Esophagus muscularis mucosa (tissue), 4 donors: ENCODE measurements around the gene IL12RB1. TPM values are rescaled to one million over a fixed set of nuclear protein-coding genes. Genes with fewer than 3 reads are reported as not detected.
"Not testable (repeated sequence)": the region's sequence is repeated elsewhere in the genome, so short reads cannot be mapped to it uniquely, and the experiment has no call there.

Experiments used
- DNase-seq: peaks from one replicate; pipeline ENCODE4 v3.0.0-alpha.2; 2017; ENCODE audit errors: extremely low spot score
- H3K27ac ChIP-seq, 4 donors: fragments of 200-600 bp; sonication (generic); replicated peaks in 1 of 4; 1 replicate in 3 of 4; 2 replicates in 1 of 4; pipeline ENCODE4 v1.5.1; 2016 to 2019; ENCODE audit warnings: mild to moderate bottlenecking in 1 of 4
- H3K27me3 ChIP-seq, 4 donors: fragments of 200-600 bp; sonication (generic); one replicate each; pipeline versions ENCODE4 v1.5.1 to v1.6.0; 2016 to 2019
- H3K36me3 ChIP-seq, 4 donors: fragments of 200-600 bp; sonication (generic); one replicate each; pipeline ENCODE4 v1.5.1; 2016 to 2019
- H3K4me1 ChIP-seq, 4 donors: fragments of 200-600 bp; sonication (generic); one replicate each; pipeline ENCODE4 v1.5.1; 2016 to 2019
- H3K4me3 ChIP-seq, 4 donors: fragments of 200-600 bp; sonication (generic); 1 replicate in 2 of 4; 2 replicates in 2 of 4; pipeline ENCODE4 v1.5.1; 2016 to 2019; ENCODE audit warnings: mild to moderate bottlenecking in 4 of 4, moderate library complexity in 1 of 4
- H3K9me3 ChIP-seq, 4 donors: fragments of 200-600 bp; sonication (generic); 1 replicate in 3 of 4; 2 replicates in 1 of 4; pipeline ENCODE4 v1.5.1; 2016 to 2019
- EP300 ChIP-seq: sonication (generic); formaldehyde crosslinking; IDR thresholded peaks from one replicate; pipeline ENCODE4 v1.6.1; 2017; ENCODE audit warnings: antibody characterized with exemption
- POLR2A ChIP-seq: fragments of 450-650 bp; IDR thresholded peaks from one replicate; pipeline ENCODE4 v1.6.1; 2017; ENCODE audit warnings: antibody characterized with exemption, moderate library complexity, mild to moderate bottlenecking, low read depth
- POLR2AphosphoS5 ChIP-seq, 2 donors: sonication (generic); formaldehyde crosslinking; IDR thresholded peaks; one replicate each; pipeline ENCODE4 v1.6.1; 2017; ENCODE audit warnings: antibody characterized with exemption in 2 of 2
- WGBS: methylation state at CpG from one replicate; pipeline ENCODE4 v1.1.5; 2018; 5-methylcytosine and 5-hydroxymethylcytosine counted together
- intact Hi-C: fragments of 100-400 bp; cut with DNase I; formaldehyde crosslinking; loops from one replicate; pipeline ENCODE4 v1.15.1; 2023
- total RNA-seq, 4 donors: library from RNA; depleted of rRNA; stranded (reverse); fragments of >200 nt; gene quantifications; one replicate each; pipeline versions ENCODE4 v1.1.0 to v1.2.1, GENCODE V29; 2016
- TF ChIP-seq, protein P1 (sequence below), 3 experiments: fragments of 200-600 bp in 2 of 3; fragments of 450-650 bp in 1 of 3; sonication (generic) in 2 of 3; IDR thresholded peaks; one replicate each; pipeline ENCODE4 v1.5.1; 2017 to 2019; ENCODE audit warnings: antibody characterized with exemption in 3 of 3, mild to moderate bottlenecking in 2 of 3, moderate library complexity in 1 of 3

Gene IL12RB1
- total RNA-seq, 4 donors from 2014 or later, result 0.42 to 2.0 (median 0.83) TPM

DNA sequence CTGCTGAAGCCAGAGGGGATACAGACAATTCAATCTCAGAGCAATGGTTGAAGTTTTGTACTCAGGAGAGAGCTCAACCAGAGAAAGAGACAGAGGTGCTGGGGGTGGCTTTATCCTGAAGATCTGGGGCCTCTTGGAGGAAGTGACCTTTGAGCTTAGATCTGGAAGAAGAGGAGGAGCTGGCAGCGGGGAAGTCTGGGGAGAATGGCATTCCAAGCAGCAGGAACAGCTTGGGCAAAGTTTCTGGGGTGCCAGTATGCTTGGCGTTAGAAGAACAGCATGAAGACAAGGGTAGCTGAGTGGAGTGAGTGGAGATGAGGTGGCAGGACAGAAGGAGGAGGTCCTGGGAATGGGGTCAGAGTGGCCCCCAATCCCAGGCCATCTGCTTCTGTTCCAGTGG, 22.2 kb upstream of the IL12RB1 start:
- DNase-seq, result no peak
- intact Hi-C loops, result no loop called here
- H3K9me3 ChIP-seq, result no peaks in the 10 kb centered on the region
- TF ChIP-seq POLR2A, result no peak
- no peak for TF ChIP-seq EP300
- TF ChIP-seq POLR2AphosphoS5 (IDR thresholded peaks at IDR 0.05), result no peak
- TF ChIP-seq, protein P1, sequence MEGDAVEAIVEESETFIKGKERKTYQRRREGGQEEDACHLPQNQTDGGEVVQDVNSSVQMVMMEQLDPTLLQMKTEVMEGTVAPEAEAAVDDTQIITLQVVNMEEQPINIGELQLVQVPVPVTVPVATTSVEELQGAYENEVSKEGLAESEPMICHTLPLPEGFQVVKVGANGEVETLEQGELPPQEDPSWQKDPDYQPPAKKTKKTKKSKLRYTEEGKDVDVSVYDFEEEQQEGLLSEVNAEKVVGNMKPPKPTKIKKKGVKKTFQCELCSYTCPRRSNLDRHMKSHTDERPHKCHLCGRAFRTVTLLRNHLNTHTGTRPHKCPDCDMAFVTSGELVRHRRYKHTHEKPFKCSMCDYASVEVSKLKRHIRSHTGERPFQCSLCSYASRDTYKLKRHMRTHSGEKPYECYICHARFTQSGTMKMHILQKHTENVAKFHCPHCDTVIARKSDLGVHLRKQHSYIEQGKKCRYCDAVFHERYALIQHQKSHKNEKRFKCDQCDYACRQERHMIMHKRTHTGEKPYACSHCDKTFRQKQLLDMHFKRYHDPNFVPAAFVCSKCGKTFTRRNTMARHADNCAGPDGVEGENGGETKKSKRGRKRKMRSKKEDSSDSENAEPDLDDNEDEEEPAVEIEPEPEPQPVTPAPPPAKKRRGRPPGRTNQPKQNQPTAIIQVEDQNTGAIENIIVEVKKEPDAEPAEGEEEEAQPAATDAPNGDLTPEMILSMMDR (IDR thresholded peaks at IDR 0.05), result no peak
- H3K4me1 ChIP-seq, result peaks cover 21 to 36% (median 33%) of the 10 kb centered on the region in 4 donors
- H3K36me3 ChIP-seq, result no peaks in the 10 kb centered on the region
- no peak overlapping the region for H3K4me3 ChIP-seq
- no peak overlapping the region for H3K27ac ChIP-seq
- 73% methylated on average over 2 of the region's 2 CpGs for WGBS
- peaks cover 0 to 31% (median 2%) of the 10 kb centered on the region in 4 donors for H3K27me3 ChIP-seq

DNA sequence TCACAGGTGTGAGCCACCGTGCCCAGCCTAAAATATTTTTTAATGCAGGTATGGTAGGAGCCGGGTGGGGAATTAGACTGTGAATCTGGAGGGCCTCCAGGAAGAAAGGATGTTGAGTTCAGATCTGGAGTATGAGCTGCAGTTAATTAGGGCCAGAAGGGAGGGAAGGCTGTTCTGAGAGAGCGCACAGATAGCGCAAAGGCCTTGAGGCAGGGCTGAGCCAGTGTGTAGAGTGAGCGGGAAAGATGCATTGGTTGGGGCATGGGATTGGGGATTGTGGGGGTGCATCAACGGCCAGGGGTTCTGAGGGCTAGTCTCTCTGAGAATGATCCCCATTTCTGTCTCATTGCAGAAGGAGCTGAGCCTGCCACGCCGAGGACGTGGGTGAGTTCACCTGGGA, 20.5 kb upstream of the IL12RB1 start:
- H3K4me1 ChIP-seq, result peaks cover 21 to 36% (median 34%) of the 10 kb centered on the region in 4 donors
- intact Hi-C loops, result no loop called here
- WGBS, result 97% methylated on average over 9 of the region's 9 CpGs
- H3K36me3 ChIP-seq, result no peaks in the 10 kb centered on the region
- TF ChIP-seq POLR2A (no peak), POLR2AphosphoS5 (IDR thresholded peaks at IDR 0.05) (no peak), EP300 (no peak)
- TF ChIP-seq, protein P1 (IDR thresholded peaks at IDR 0.05), result no peak
- no peak overlapping the region for H3K27ac ChIP-seq
- H3K9me3 ChIP-seq, result no peaks in the 10 kb centered on the region
- no peak for DNase-seq
- H3K27me3 ChIP-seq, result peaks cover 0 to 47% (median 2%) of the 10 kb centered on the region in 4 donors
- no peak overlapping the region for H3K4me3 ChIP-seq

DNA sequence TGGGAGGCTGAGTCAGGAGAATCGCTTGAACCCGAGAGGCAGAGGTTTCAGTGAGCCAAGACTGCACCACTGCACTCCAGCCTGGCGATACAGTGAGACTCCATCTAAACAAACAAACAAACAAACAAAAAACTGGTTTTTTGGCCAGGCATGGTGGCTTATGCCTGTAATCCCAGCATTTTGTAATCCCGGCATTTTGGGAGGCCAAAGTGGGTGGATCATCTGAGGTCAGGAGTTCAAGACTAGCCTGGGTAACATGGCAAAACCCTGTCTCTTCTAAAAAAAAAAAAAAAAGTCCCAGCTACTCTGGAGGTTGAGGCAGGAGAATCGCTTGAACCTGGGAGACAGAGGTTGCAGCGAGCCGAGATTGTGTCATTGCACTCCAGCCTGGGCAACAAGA, 18.5 kb upstream of the IL12RB1 start:
- Histone ChIP-seq H3K27me3 (peaks cover 0 to 61% (median 3%) of the 10 kb centered on the region in 4 donors), H3K4me1 (peaks cover 15 to 32% (median 26%) of the 10 kb centered on the region in 4 donors)
- H3K27ac ChIP-seq, H3K9me3 ChIP-seq, H3K36me3 ChIP-seq, H3K4me3 ChIP-seq, intact Hi-C loops, DNase-seq: not testable (repeated sequence)
- 77% methylated on average over 7 of the region's 7 CpGs for WGBS

DNA sequence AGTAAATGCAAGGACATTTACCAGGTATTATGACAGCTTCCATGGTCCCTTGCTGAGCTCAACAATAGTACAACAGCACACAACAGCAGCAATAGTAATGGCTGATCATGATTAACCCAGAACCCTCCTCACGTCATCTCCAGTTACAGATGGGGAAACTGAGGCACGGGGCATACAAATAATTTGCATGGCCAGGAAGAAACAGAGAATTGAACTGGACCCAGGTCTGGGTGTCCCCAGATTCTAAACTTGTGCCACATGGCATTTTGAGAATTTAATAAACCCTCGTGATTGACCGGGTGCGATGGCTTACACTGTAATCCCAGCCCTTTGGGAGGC, 18.0 kb upstream of the IL12RB1 start:
- no peaks in the 10 kb centered on the region for H3K36me3 ChIP-seq
- intact Hi-C loops, result no loop called here
- WGBS, result 71% methylated on average over 5 of the region's 5 CpGs
- H3K4me1 ChIP-seq, result peaks cover 13 to 28% (median 21%) of the 10 kb centered on the region in 4 donors
- TF ChIP-seq EP300, result no peak
- TF ChIP-seq, protein P1 (IDR thresholded peaks at IDR 0.05), result no peak
- no peak for TF ChIP-seq POLR2AphosphoS5 (IDR thresholded peaks at IDR 0.05)
- no peak for TF ChIP-seq POLR2A
- peak overlapping the region; percentile 49 to 63 (median 52) for H3K4me3 ChIP-seq
- no peak for DNase-seq
- peak overlapping the region in 3 of 4 donors; percentile 26 to 57 (median 34) for H3K27ac ChIP-seq
- H3K27me3 ChIP-seq, result peaks cover 0 to 61% (median 4%) of the 10 kb centered on the region in 4 donors
- no peaks in the 10 kb centered on the region for H3K9me3 ChIP-seq

DNA sequence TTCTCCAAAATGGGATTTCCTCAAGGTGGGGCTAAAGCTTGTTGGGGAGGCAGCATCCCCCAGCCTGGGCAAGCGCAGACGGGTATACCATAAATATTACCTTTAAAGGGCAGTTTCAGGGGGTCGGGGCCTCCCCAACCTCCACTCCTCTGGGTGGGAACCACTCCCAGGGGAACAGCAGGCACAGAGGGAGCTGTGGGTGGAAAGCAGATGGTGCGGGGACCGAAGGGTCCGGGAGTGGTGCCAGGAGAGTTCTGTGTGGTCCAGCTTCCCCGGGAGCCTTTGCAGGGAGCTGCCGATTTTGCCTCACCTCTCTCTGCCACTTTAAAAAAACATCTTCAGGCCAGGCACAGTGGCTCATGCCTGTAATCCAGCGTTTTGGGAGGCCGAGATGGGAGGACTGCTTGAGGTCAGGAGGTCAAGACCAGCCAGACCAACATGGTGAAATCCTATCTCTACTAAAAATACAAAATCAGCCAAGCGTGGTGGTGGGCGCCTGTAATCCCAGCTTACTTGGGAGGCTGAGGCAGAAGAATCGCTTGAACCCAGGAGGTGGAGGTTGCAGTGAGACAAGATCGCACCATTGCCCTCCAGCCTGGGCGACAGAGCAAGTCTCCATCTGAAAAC, 16.3 kb upstream of the IL12RB1 start:
- Histone ChIP-seq H3K27ac (no peak overlapping the region), H3K4me1 (peaks cover 21 to 36% (median 30%) of the 10 kb centered on the region in 4 donors), H3K9me3 (no peaks in the 10 kb centered on the region), H3K27me3 (peaks cover 0 to 74% (median 19%) of the 10 kb centered on the region in 4 donors), H3K4me3 (no peak overlapping the region), H3K36me3 (no peaks in the 10 kb centered on the region)
- WGBS, result 69% methylated on average over 15 of the region's 15 CpGs
- TF ChIP-seq, protein P1 (IDR thresholded peaks at IDR 0.05), result no peak
- no peak for TF ChIP-seq POLR2AphosphoS5 (IDR thresholded peaks at IDR 0.05)
- no peak for TF ChIP-seq EP300
- no peak for TF ChIP-seq POLR2A
- intact Hi-C loops, result no loop called here
- no peak for DNase-seq
